Measurements from ENCODE around the gene MDK. TPM values are rescaled to one million over a fixed set of nuclear protein-coding genes. Genes with fewer than 3 reads are reported as not detected.
A peak's percentile ranks its signal among the peaks of the same experiment; 100 is the strongest.

The MDK gene
- total and polyA plus RNA-seq, 2 of the 13 experiments (the other 11 are each of a cell fraction or from before 2014, with no cell fraction given): 312 to 407 TPM

GRCh38 chr11:46382646-46383403, 1.4 kb downstream of the MDK start (continued):
- TF ChIP-seq TFE3 (CRISPR knock-in tag; IDR thresholded peaks at IDR 0.05) (peak; percentile 51; the same call in 1 of the 2 replicates), ZNF557 (CRISPR knock-in tag; IDR thresholded peaks at IDR 0.05) (no peak), SMC3 (IDR thresholded peaks at IDR 0.05; ENCODE audit: low read length) (peak; percentile 17; the same call in 1 of the 2 replicates), ZNF558 (CRISPR knock-in tag; IDR thresholded peaks at IDR 0.05; ENCODE audit: borderline replicate concordance) (no peak), NBN (conservative IDR thresholded peaks at IDR 0.05) (no peak), CSRNP2 (CRISPR knock-in tag; conservative IDR thresholded peaks at IDR 0.05; ENCODE audit: low read depth) (no peak), ZNF142 (CRISPR knock-in tag; IDR thresholded peaks at IDR 0.05) (no peak), PATZ1 (CRISPR knock-in tag; IDR thresholded peaks at IDR 0.05) (peak; percentile 15; the same call in 1 of the 2 replicates), ZBTB38 (CRISPR knock-in tag; IDR thresholded peaks at IDR 0.05) (0 out of 2 replicates have a peak, but pooled peaks have one; percentile 9), THAP8 (CRISPR knock-in tag; IDR thresholded peaks at IDR 0.05; ENCODE audit: borderline replicate concordance) (no peak), MYC (CRISPR knock-in tag; IDR thresholded peaks at IDR 0.05; ENCODE audit: borderline replicate concordance) (0 out of 2 replicates have a peak, but pooled peaks have one; percentile 25), YY1 (IDR thresholded peaks at IDR 0.05; ENCODE audit: insufficient read depth, insufficient replicate concordance, low read depth, low read length) (peak; percentile 75), MAF1 (CRISPR knock-in tag; IDR thresholded peaks at IDR 0.05; ENCODE audit: borderline replicate concordance) (no peak)

Measured in HepG2 (cell line).